Measurements from ENCODE around the gene RAB37. TPM values are rescaled to one million over a fixed set of nuclear protein-coding genes. Genes with fewer than 3 reads are reported as not detected.

RAB37 gene
- total RNA-seq, 1 donor, result 0.36 TPM

DNA sequence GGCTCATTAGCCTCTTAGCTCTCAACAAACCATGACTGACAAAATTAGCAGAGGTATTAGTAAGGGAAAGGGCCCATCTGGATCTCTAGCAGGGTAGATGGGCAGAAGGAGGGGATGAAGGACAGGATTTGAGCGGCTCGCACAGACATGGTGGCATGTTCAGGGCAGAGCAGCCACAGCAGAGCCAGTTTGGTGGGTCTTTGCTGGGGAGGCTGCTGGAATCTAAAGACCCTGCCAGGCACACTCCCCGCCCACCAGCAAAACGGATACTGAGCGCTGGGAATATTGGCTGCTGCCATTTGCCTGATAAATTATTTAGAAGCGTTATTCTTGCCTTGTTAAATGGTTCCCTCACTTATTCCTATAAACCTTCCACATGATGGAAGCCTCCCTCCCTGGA, 59.8 kb downstream of the RAB37 start:
- Histone ChIP-seq H2AFZ (ENCODE audit: low read length) (no peak overlapping the region), H3K9me3 (ENCODE audit: low read depth, low read length) (no peaks in the 10 kb centered on the region), H4K20me1 (ENCODE audit: insufficient read depth, low read length) (no peaks in the 10 kb centered on the region), H3K4me2 (ENCODE audit: insufficient read depth, low read length) (no peak overlapping the region), H3K27ac (ENCODE audit: low read depth, low read length) (no peak overlapping the region), H3K4me3 (ENCODE audit: insufficient read depth, low read length) (no peak overlapping the region), H3K27me3 (ENCODE audit: insufficient read depth, low read length) (no peaks in the 10 kb centered on the region), H3K4me1 (ENCODE audit: insufficient read depth, low read length) (no peaks in the 10 kb centered on the region), H3K79me2 (ENCODE audit: insufficient read depth, low read length) (no peaks in the 10 kb centered on the region), H3K36me3 (ENCODE audit: insufficient read depth, low read length) (peaks cover 68% of the 10 kb centered on the region)
- TF ChIP-seq, protein P1, sequence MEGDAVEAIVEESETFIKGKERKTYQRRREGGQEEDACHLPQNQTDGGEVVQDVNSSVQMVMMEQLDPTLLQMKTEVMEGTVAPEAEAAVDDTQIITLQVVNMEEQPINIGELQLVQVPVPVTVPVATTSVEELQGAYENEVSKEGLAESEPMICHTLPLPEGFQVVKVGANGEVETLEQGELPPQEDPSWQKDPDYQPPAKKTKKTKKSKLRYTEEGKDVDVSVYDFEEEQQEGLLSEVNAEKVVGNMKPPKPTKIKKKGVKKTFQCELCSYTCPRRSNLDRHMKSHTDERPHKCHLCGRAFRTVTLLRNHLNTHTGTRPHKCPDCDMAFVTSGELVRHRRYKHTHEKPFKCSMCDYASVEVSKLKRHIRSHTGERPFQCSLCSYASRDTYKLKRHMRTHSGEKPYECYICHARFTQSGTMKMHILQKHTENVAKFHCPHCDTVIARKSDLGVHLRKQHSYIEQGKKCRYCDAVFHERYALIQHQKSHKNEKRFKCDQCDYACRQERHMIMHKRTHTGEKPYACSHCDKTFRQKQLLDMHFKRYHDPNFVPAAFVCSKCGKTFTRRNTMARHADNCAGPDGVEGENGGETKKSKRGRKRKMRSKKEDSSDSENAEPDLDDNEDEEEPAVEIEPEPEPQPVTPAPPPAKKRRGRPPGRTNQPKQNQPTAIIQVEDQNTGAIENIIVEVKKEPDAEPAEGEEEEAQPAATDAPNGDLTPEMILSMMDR (IDR thresholded peaks at IDR 0.05; ENCODE audit: extremely low read depth, low read depth, low read length), result no peak
- DNase-seq (ENCODE audit: insufficient read length, low spot score, missing footprints), result no peak

Other genes with a start within 250 kb of the RAB37 start
- not detected in 2 replicates for gene CD300LB, start 205.8 kb upstream of the RAB37 start, total RNA-seq
- under 0.01 TPM in 1 of 2 replicates, not detected in the other for gene CD300C, start 191.1 kb upstream of the RAB37 start, total RNA-seq
- gene CD300H, start 169.7 kb upstream of the RAB37 start, total RNA-seq, result not detected in 2 replicates
- gene CD300LD, start 145.0 kb upstream of the RAB37 start, total RNA-seq, result not detected in 2 replicates
- under 0.01 TPM in 1 of 2 replicates, not detected in the other for gene CD300E, start 113.5 kb upstream of the RAB37 start, total RNA-seq
- not detected in 2 replicates for gene CD300LF, start 24.3 kb upstream of the RAB37 start, total RNA-seq
- gene NHERF1, start 11.4 kb downstream of the RAB37 start, total RNA-seq, result 15.9 and 22.1 TPM in 2 replicates
- gene NAT9, start 39.1 kb downstream of the RAB37 start, total RNA-seq, result 33.0 and 35.1 TPM in 2 replicates
- gene GRIN2C, start 122.6 kb downstream of the RAB37 start, total RNA-seq, result 0.29 and 0.72 TPM in 2 replicates
- gene FDXR, start 135.7 kb downstream of the RAB37 start, total RNA-seq, result 23.5 and 25.9 TPM in 2 replicates
- not detected in 2 replicates for gene FADS6, start 156.4 kb downstream of the RAB37 start, total RNA-seq
- not detected in 2 replicates for gene USH1G, start 186.0 kb downstream of the RAB37 start, total RNA-seq
- not detected in 2 replicates for gene OTOP2, start 187.0 kb downstream of the RAB37 start, total RNA-seq
- gene OTOP3, start 198.6 kb downstream of the RAB37 start, total RNA-seq, result not detected in 2 replicates
- 0.36 TPM in 1 of 2 replicates, not detected in the other for gene HID1, start 235.5 kb downstream of the RAB37 start, total RNA-seq

All from osteoblast (primary cell).